Uterus (tissue), 2 donors: ENCODE results near the gene ATP9B.

Source experiments
- POLR2A ChIP-seq, 2 donors: fragments of 450-650 bp; IDR thresholded peaks; one replicate each; pipeline ENCODE4 v1.6.1; 2016; ENCODE audit warnings: antibody characterized with exemption in 2 of 2, mild to moderate bottlenecking in 1 of 2, moderate library complexity in 1 of 2
- TF ChIP-seq, protein P1 (sequence below), 4 experiments: fragments of 200-600 bp in 2 of 4; fragments of 450-650 bp in 2 of 4; sonication (generic) in 2 of 4; IDR thresholded peaks; one replicate each; pipeline ENCODE4 v1.5.1; 2016 to 2019; ENCODE audit warnings: antibody characterized with exemption in 4 of 4, mild to moderate bottlenecking in 2 of 4, moderate library complexity in 1 of 4

DNA sequence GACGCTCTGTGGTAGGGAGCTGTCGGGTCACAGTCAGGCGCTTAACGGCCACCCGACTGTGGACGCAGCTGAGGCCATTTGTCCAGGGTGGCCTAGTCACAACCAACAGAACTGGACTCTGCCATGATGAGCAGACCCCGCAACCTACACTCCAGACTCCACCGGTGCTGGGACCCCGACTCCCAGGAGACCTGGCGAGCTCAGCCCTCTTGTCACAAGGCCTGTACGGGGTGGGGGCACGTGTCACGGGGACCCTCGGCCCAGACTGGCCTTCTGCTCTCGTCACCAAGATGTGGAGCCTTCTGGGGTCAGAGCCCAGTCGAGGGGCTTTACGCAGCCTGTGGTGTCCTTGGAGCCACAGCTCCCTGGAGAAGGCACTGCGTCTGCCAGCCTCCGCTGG, 349.0 kb downstream of the ATP9B start:
- TF ChIP-seq, protein P1, sequence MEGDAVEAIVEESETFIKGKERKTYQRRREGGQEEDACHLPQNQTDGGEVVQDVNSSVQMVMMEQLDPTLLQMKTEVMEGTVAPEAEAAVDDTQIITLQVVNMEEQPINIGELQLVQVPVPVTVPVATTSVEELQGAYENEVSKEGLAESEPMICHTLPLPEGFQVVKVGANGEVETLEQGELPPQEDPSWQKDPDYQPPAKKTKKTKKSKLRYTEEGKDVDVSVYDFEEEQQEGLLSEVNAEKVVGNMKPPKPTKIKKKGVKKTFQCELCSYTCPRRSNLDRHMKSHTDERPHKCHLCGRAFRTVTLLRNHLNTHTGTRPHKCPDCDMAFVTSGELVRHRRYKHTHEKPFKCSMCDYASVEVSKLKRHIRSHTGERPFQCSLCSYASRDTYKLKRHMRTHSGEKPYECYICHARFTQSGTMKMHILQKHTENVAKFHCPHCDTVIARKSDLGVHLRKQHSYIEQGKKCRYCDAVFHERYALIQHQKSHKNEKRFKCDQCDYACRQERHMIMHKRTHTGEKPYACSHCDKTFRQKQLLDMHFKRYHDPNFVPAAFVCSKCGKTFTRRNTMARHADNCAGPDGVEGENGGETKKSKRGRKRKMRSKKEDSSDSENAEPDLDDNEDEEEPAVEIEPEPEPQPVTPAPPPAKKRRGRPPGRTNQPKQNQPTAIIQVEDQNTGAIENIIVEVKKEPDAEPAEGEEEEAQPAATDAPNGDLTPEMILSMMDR (IDR thresholded peaks at IDR 0.05), result no peak
- no peak for TF ChIP-seq POLR2A (IDR thresholded peaks at IDR 0.05)
